Measurements from ENCODE around the gene RNF34. TPM values are rescaled to one million over a fixed set of nuclear protein-coding genes. Genes with fewer than 3 reads are reported as not detected.
A peak's percentile ranks its signal among the peaks of the same experiment; 100 is the strongest.

Gene RNF34
- total RNA-seq, 1 donor from 2014 or later, result 19.9 TPM

DNA sequence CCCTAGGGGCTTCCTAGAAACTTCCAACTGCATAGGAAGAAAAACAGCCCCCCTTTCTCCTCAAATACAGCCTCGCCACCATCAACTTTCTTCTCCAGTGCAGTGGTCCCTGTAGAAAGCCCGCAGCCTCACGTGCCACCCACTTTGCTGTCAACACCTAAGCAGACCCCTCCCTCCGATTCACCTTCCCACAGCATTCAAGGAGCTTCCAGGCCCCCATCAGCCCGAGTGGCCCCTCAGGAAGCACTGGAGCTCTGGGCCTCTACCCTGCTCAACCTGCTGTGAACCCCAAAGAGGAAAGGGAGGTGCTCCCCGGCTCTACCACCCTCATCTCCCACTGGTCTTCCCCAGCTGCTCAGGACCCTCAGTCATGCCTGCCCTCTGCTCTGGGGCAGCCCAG lies 55.0 kb downstream of the RNF34 start:
- DNase-seq, result peak; percentile 7
- ATAC-seq, result no peak
- intact Hi-C loops (cut with micrococcal nuclease), result no loop called here

DNA sequence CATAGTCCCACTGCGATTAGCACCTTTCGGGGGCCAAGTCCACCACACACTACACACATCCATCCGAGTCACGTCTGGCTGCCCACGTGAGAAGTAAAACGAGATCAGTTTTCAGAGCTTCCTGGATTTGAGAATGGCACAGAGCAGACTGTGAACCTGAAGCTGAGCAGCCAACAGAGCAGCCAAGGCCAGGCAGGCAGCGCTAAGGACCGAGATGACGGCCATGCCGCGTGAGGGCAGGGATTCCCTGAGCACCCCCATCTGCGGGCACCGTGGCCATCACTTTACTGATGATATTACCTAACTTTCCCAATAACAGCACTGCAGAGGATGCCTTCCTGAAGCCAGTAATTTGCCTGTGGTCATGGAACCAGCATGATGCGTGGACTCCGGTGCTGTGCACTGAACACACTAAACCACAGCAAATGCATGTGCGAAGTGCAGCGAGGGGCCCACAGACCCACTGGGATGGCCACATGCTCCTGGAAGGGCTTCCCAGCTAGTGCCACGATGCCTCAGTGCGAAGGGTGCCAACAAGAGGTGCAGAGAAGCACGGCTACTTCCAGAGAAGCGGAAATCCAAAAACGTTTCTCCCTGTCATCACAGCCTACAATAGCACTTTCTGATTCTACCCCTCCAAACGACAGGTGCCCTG lies 56.0 kb downstream of the RNF34 start:
- no peak for ATAC-seq
- DNase-seq, result peak; percentile 12
- intact Hi-C loops (cut with micrococcal nuclease), result no loop called here

DNA sequence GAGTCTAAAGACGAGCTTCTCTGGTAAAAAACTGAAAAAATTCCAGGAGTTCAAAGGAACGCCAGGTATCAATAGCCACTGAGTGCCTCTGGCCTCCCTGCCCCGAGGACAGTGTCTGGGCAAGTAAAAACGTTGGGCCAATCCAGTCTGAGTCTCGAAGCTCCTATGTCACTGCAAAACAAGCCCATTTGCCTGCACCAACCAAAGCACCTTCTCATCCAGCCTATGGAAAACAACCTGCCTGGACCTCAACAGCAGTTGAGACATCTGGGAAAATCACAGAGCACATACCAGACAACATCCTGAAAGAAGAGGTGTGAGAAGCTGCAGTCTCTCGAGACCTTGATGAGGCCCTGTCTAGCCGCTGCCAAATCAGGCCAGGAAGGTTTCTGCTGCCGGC lies 56.6 kb downstream of the RNF34 start:
- ATAC-seq (no peak), DNase-seq (peak; percentile 11)
- intact Hi-C loops (cut with micrococcal nuclease), result no loop called here

DNA sequence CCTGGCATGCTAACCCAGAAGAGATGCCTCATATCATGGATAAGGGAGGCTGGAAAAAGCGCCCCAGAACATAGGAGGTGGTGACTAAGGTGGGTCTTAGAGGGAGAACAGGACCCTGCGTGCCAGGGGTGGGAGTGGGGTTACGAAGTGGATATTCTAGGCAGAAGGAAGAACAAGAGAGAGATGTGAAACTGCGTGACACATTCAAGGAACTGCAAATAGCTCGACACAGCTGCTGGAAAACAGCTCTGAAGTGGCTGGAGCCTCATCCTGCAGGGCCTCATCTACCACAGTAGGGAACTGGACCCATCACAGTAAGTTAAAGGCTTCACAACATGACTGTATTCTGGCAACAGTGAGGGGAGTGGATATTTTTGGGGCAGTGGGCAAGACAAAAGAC lies 61.1 kb downstream of the RNF34 start:
- intact Hi-C loops (cut with micrococcal nuclease), result no loop called here
- DNase-seq, result peak; percentile 18
- no peak for ATAC-seq

DNA sequence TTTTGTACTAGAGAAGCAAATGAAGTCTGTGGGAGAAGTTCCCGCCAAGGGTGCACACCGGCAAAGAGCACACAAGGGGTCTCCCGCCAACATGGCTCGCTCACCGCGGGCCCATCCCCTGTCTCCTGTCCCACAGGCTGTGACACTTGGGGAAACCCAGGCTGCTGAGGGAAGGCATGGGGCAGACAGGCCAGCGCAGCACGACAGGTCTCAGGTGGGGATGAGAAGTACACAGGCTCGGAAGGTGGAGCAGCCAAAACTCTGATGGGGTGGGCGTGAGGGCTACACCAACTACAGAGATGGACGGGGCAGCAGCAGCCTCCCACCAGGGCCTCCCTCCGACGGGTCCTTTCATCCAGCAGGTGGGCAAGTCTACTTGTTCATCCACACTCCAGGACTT lies 64.4 kb downstream of the RNF34 start:
- ATAC-seq, result no peak
- no peak for DNase-seq
- intact Hi-C loops (cut with micrococcal nuclease), result no loop called here

DNA sequence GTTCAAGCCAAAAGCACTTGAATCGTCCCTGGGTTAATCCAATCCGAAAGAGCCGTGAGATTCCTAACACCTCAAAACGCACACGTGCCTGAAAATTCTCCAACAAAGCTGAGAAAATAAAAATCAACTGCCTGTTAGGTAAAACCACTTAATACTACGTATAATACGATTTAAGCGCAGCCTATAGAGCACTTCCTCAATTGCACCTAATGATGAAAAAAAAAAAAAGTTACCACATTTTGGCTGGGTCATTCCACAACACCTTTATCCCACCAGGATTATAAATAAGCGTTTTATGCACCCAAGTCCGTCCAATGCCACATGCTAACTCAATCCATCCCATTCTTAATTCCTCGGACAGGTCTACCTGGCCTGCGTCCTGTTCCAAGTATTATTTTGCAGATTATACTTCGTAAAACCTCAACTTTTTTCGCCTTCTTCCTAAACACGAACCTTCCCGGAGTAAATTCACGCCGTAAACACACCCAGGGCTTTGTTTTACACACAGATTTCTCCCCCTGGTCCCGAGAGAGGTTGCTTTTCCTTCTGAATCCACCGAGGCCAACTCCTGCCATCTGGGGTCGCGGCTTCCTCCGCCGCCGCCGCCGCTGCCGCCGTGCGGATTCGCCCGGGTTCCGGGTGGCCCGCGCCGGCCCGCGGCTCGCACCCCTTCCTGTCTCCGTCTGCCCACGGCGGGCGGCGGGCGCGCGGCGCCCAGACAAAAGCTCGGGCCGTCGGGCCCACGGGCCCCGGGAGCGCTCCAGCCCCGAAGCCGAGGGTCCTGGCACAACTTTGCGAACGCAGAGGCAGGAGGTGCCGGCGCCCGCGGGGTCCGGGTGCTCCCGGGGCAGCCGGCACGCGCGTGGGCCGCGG lies 66.2 kb downstream of the RNF34 start:
- no peak for ATAC-seq
- DNase-seq, result peak; percentile 57
- intact Hi-C loops (cut with micrococcal nuclease), result no loop called here

DNA sequence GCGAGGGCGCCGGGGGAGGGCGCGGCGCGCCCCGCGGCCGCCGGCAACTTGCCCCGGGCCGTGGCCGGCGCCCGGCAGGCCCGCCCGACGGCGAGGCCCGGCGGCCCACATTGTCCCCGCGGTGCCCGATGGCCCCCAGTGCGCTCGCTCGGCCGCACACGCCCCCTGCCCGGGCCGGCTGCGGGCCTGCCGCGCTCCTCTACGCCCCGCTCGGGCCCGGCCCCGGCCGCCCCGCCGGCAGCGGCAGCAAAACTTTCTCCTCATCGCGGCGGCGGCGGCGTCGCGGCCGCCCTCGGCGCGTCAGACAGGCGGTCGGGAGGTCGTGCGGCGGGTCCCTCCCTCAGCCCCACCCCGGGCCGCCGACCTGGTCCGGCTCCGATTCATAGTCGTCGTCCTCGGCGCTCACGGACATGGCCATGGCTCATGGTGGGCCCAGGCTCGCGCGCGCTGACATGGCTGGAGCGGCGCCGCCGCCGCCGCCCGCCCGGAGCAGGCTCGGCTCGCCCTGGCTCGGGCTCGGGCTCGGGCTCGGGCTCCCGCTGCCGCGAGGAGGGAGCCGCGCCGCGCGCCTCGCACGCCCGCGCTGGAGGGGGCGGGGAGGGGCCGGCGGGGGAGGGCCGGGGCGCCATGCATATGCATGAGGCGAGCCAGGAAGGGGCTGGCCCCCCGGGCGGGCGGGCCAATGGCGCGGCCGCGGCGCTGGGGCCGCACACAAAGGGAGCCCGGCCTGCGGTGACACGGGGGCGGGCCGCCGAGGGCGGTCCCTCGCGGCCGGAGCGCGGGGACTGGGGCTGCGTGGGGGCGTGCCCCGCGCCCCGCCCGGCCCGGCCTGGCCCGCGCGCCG lies 67.1 kb downstream of the RNF34 start:
- DNase-seq, result peak; percentile 96
- peak; percentile 98 for ATAC-seq
- intact Hi-C loops (cut with micrococcal nuclease), result no loop called here

DNA sequence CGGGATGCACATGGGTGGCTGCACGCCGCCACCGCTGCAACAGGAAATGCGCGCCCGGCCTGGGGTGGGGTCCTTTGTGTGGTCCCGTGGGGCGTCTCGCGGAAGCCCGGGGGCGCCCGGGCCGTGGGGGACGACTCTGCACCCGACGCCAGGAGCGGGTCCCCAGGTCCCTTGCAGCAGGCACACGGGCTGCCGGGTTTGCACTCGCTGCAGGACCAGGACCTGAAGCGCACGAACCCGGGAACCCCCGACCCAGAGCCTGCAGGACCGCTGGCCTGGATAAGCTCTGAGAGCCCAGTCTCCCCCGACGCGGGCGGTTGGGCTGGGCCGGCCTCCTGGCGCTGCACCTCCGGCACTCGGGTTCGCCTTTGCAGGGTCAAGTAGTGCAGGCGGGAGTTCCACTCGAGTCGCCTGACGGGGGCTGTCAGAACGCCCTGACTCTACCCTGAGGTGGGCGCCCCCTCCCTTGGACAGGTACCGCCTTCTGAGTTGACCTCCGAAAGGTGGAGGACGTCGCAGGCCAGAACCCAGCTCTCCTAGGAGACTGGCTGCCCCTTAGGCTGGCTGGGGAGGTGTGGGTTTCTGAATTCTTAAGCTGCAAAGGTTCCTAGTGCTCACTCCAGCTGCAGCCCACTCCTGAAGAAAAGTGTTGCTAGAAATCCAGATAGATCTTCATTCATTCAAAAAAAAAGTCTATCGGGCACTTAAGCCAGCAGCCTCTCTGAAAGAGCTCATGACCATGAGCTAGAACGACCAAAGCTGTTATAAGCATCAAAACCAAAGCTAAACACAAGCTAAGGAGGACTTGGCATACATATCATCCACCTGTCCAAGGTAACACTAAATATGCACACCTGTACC lies 68.0 kb downstream of the RNF34 start:
- DNase-seq (peak; percentile 63), ATAC-seq (peak; percentile 19)
- intact Hi-C loops (cut with micrococcal nuclease), result no loop called here

DNA sequence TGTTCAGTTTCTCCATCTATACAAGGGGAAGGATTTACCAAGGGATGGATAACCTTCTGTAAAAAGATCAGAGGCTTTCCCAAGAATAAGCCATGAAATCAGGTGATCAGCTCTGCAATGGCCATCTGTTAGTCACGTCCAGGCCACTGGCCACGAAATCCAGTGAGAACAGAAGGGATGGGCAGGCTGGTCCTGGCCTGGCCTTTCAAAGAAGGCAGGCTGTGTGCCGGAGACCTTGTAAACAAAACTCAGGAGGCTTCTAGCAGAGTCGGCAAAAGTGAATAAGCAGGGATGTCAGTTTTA lies 68.5 kb downstream of the RNF34 start:
- intact Hi-C loops (cut with micrococcal nuclease), result no loop called here
- ATAC-seq (no peak), DNase-seq (no peak)

DNA sequence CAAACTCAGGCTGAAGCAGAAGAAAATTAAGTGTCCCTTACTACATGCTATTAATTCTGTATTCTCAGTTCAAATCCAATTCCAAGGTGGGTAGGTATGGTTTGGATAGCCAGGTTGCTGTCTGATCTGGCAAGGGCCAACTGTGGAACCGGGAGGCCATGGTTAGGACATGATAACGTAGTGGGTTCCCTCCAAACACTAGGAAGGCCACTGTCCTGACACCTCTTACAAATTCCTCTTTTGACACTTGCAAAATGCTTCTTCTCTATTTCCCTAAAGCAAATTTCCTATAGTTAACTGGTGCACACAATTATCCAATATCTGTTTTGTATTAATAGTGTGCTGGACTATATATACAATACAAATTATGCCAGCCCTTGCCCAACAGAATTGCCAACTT lies 70.8 kb downstream of the RNF34 start:
- intact Hi-C loops (cut with micrococcal nuclease), result no loop called here
- ATAC-seq, result no peak
- no peak for DNase-seq

DNA sequence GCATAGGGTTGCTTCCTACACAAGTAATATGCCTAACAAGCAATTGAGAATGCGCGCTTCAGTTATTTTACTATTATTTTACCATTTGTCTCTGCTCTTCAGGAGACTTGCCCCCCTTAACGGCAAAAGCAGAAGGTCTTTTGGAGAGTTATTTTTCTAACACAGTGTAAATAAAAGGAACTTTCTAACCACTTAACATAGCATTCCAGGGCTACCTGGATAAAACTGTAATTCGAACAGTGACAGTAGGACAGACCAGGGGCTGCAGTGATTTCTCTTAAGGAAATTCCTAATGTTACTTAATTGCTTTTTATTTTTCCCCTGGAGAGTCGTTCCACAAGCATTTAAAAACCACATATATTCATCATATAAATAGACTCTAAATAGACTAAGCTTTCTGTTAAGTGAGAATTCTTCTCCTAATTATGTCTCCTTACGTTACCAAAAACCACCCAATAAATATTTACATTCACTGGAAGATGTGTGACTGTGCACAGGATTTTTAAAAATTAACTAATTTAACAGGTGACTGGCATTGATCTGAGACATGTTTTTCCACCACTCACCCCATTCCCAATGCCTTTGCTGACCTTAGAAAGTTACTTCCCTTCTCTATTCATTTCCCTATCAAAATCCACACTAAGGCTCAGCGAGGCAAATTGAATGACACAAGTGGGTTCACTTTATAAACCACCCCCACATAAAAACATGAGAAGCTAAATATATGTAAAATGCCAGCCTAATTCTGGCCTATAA lies 72.4 kb downstream of the RNF34 start:
- no peak for DNase-seq
- intact Hi-C loops (cut with micrococcal nuclease), result no loop called here
- ATAC-seq, result no peak

Small RNAs within 50 kb of the gene (microRNA-seq; reads per million reads assigned to microRNA genes)
- gene MIR7107 (ENCODE audit: borderline number of aligned reads), result not detected

Other genes starting within 250 kb of the RNF34 start
- gene P2RX4, start 190.0 kb upstream of the RNF34 start, total RNA-seq, result 4.9 TPM
- gene CAMKK2, start 103.4 kb upstream of the RNF34 start, total RNA-seq, result 16.8 TPM
- gene ANAPC5, start 47.7 kb upstream of the RNF34 start, total RNA-seq, result 59.2 TPM
- 14.1 TPM for gene KDM2B, start 180.9 kb downstream of the RNF34 start, total RNA-seq
- 10.1 TPM for gene ORAI1, start 226.4 kb downstream of the RNF34 start, total RNA-seq